Measurements from ENCODE around the gene TRIO.

TRIO gene

DNA sequence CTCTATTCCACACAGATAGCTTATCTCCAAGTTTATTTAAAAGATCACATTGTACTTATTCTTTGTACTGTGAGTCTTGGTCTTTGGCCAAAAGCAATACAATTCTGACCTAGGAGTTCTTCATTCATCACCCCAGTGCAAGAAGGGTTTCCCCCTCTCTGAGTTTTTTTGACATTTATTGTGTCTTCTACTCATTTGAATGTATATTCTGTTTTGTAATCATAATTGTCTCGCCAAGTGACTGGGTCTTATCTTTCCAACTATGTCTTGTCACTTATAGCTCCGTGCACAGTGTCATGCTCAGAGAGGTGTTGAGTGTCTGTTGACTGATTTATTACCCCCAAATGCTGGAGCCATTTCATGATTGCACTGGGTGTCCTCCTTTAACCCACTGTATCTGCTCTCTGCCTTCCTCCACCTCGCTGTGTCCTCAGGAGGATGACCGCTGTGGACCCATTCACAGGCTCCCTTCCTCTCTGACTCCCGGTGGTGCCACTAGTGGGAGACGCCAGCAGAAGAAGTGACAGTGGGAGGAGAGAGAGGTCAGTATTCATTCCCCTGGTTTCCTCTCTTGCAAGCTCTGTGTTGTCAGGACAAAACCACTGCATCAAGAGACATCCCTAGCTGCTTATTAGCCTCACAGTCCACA is 11.2 kb upstream of the TRIO start:
- no peak for DNase-seq
- Histone ChIP-seq H3K79me2 (ENCODE audit: control insufficient read depth, insufficient read depth, low read length) (no peaks in the 10 kb centered on the region), H2BK15ac (replicated peaks; ENCODE audit: low read depth) (no peak overlapping the region), H3K4me2 (ENCODE audit: low read length) (no peak overlapping the region), H4K8ac (ENCODE audit: low read depth, low read length) (no peak overlapping the region), H4K5ac (ENCODE audit: low read length) (no peak overlapping the region), H3K4me3 (ENCODE audit: low read length) (no peak overlapping the region), H3K9ac (ENCODE audit: low read length) (no peak overlapping the region), H3K4me1 (ENCODE audit: control insufficient read depth, low read depth, low read length) (peaks cover 4% of the 10 kb centered on the region), H3K18ac (ENCODE audit: low read length) (no peak overlapping the region), H3K4ac (ENCODE audit: low read depth, low read length) (no peak overlapping the region), H3K27ac (ENCODE audit: low read depth, low read length) (no peak overlapping the region), H3K27me3 (ENCODE audit: insufficient read depth, low read length, poor library complexity) (no peaks in the 10 kb centered on the region), H3K79me1 (ENCODE audit: low read length) (no peaks in the 10 kb centered on the region), H3K56ac (ENCODE audit: low read length) (no peak overlapping the region), H2BK5ac (ENCODE audit: low read length) (no peak overlapping the region), H2AK5ac (ENCODE audit: low read length) (no peak overlapping the region), H3K36me3 (ENCODE audit: control insufficient read depth, insufficient read depth, low read length) (no peaks in the 10 kb centered on the region), H3K23ac (ENCODE audit: low read length) (no peak overlapping the region), H2BK120ac (ENCODE audit: low read depth, low read length) (no peak overlapping the region)
- no CpG with 5 or more reads among the region's 6 CpGs for WGBS (ENCODE audit: extremely low coverage, insufficient coverage, low lambda C conversion rate)

DNA sequence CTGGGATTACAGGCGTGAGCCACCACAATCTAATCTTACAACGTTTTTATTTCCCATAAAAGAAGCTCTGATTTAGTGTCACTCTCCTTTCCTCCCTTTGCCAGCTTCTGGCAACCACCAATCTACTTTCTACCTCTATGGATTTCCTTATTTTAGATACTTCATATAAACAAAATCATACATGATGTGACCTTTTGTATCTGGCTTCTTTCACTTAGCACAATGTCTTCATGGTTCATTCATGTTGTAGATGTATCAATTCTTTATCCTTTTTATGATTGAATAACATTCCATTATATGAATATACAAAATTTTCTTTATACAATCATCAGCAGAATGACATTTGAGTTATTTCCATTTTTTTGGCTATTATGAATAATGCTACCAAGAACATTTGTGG is 9.7 kb upstream of the TRIO start:
- H2BK5ac ChIP-seq (ENCODE audit: low read length): no peak overlapping the region
- H2AK5ac ChIP-seq (ENCODE audit: low read length): no peak overlapping the region
- H4K8ac ChIP-seq (ENCODE audit: low read depth, low read length): no peak overlapping the region
- peaks cover 4% of the 10 kb centered on the region for H3K4me1 ChIP-seq (ENCODE audit: control insufficient read depth, low read depth, low read length)
- H3K4me2 ChIP-seq (ENCODE audit: low read length): no peak overlapping the region
- no peaks in the 10 kb centered on the region for H3K36me3 ChIP-seq (ENCODE audit: control insufficient read depth, insufficient read depth, low read length)
- H2BK120ac ChIP-seq (ENCODE audit: low read depth, low read length): no peak overlapping the region
- no peak overlapping the region for H3K18ac ChIP-seq (ENCODE audit: low read length)
- no peak overlapping the region for H3K23ac ChIP-seq (ENCODE audit: low read length)
- DNase-seq: no peak
- no peaks in the 10 kb centered on the region for H3K79me1 ChIP-seq (ENCODE audit: low read length)
- H3K56ac ChIP-seq (ENCODE audit: low read length): no peak overlapping the region
- no peak overlapping the region for H4K5ac ChIP-seq (ENCODE audit: low read length)
- no peak overlapping the region for H3K4ac ChIP-seq (ENCODE audit: low read depth, low read length)
- no peak overlapping the region for H3K4me3 ChIP-seq (ENCODE audit: low read length)
- H3K27me3 ChIP-seq (ENCODE audit: insufficient read depth, low read length, poor library complexity): no peaks in the 10 kb centered on the region
- H3K27ac ChIP-seq (ENCODE audit: low read depth, low read length): no peak overlapping the region
- H3K9ac ChIP-seq (ENCODE audit: low read length): no peak overlapping the region
- no peaks in the 10 kb centered on the region for H3K79me2 ChIP-seq (ENCODE audit: control insufficient read depth, insufficient read depth, low read length)
- no CpG with 5 or more reads among the region's 2 CpGs for WGBS (ENCODE audit: extremely low coverage, insufficient coverage, low lambda C conversion rate)
- H2BK15ac ChIP-seq (replicated peaks; ENCODE audit: low read depth): no peak overlapping the region

- no peak overlapping the region for H2AK5ac ChIP-seq (ENCODE audit: low read length)
- no peaks in the 10 kb centered on the region for H3K27me3 ChIP-seq (ENCODE audit: insufficient read depth, low read length, poor library complexity)
- no peak overlapping the region for H4K5ac ChIP-seq (ENCODE audit: low read length)
- no peaks in the 10 kb centered on the region for H3K4me1 ChIP-seq (ENCODE audit: control insufficient read depth, low read depth, low read length)
- H3K4me2 ChIP-seq (ENCODE audit: low read length): no peak overlapping the region
- H2BK120ac ChIP-seq (ENCODE audit: low read depth, low read length): no peak overlapping the region
- H3K4ac ChIP-seq (ENCODE audit: low read depth, low read length): no peak overlapping the region
- no peak overlapping the region for H3K56ac ChIP-seq (ENCODE audit: low read length)
- no peak overlapping the region for H3K4me3 ChIP-seq (ENCODE audit: low read length)
- no peak overlapping the region for H3K9ac ChIP-seq (ENCODE audit: low read length)
- no peaks in the 10 kb centered on the region for H3K36me3 ChIP-seq (ENCODE audit: control insufficient read depth, insufficient read depth, low read length)
- no peak overlapping the region for H4K8ac ChIP-seq (ENCODE audit: low read depth, low read length)
- no peaks in the 10 kb centered on the region for H3K79me2 ChIP-seq (ENCODE audit: control insufficient read depth, insufficient read depth, low read length)
- H3K23ac ChIP-seq (ENCODE audit: low read length): no peak overlapping the region
- WGBS (ENCODE audit: extremely low coverage, insufficient coverage, low lambda C conversion rate): no CpG with 5 or more reads among the region's 1 CpG
- no peak overlapping the region for H3K27ac ChIP-seq (ENCODE audit: low read depth, low read length)
- no peak overlapping the region for H2BK5ac ChIP-seq (ENCODE audit: low read length)
- H2BK15ac ChIP-seq (replicated peaks; ENCODE audit: low read depth): no peak overlapping the region
- no peak overlapping the region for H3K18ac ChIP-seq (ENCODE audit: low read length)
- H3K79me1 ChIP-seq (ENCODE audit: low read length): no peaks in the 10 kb centered on the region
- DNase-seq: no peak
Measured at GRCh38 chr5:14134083-14134482, 9.1 kb upstream of the TRIO start.

GRCh38 chr5:14134771-14135170 is 8.4 kb upstream of the TRIO start:
- Histone ChIP-seq H2BK15ac (replicated peaks; ENCODE audit: low read depth) (no peak overlapping the region), H3K36me3 (ENCODE audit: control insufficient read depth, insufficient read depth, low read length) (no peaks in the 10 kb centered on the region), H3K79me1 (ENCODE audit: low read length) (no peaks in the 10 kb centered on the region), H3K79me2 (ENCODE audit: control insufficient read depth, insufficient read depth, low read length) (no peaks in the 10 kb centered on the region), H3K4me2 (ENCODE audit: low read length) (no peak overlapping the region), H3K4ac (ENCODE audit: low read depth, low read length) (no peak overlapping the region), H4K5ac (ENCODE audit: low read length) (no peak overlapping the region), H2BK120ac (ENCODE audit: low read depth, low read length) (no peak overlapping the region), H3K18ac (ENCODE audit: low read length) (no peak overlapping the region), H3K4me1 (ENCODE audit: control insufficient read depth, low read depth, low read length) (no peaks in the 10 kb centered on the region), H3K27ac (ENCODE audit: low read depth, low read length) (no peak overlapping the region), H3K56ac (ENCODE audit: low read length) (no peak overlapping the region), H3K23ac (ENCODE audit: low read length) (no peak overlapping the region), H2BK5ac (ENCODE audit: low read length) (no peak overlapping the region), H3K9ac (ENCODE audit: low read length) (no peak overlapping the region), H4K8ac (ENCODE audit: low read depth, low read length) (no peak overlapping the region), H3K4me3 (ENCODE audit: low read length) (no peak overlapping the region), H3K27me3 (ENCODE audit: insufficient read depth, low read length, poor library complexity) (no peaks in the 10 kb centered on the region), H2AK5ac (ENCODE audit: low read length) (no peak overlapping the region)
- DNase-seq: no peak
- no CpG with 5 or more reads among the region's 2 CpGs for WGBS (ENCODE audit: extremely low coverage, insufficient coverage, low lambda C conversion rate)

DNA sequence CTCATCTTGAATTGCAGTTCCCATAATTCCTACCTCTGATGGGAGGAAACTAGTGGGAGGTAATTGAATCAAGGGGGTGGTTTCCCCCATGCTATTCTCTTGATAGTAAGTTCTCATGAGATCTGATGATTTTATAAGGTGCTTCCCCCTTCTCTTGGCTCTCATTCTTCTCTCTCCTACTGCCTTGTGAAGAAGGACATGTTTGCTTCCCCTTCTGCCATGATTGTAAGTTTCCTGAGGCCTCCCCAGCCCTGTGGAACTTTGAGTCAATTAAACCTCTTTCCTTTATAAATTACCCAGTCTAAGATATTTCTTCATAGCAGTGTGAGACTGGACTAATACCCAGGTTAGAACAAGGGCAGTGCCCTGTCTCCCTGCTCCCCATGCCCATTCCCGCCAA is 7.5 kb upstream of the TRIO start:
- WGBS (ENCODE audit: extremely low coverage, insufficient coverage, low lambda C conversion rate): no CpG with 5 or more reads among the region's 1 CpG

GRCh38 chr5:14136228-14136627 is 6.9 kb upstream of the TRIO start:
- no peaks in the 10 kb centered on the region for H3K4me1 ChIP-seq (ENCODE audit: control insufficient read depth, low read depth, low read length)
- DNase-seq: no peak
- no peak overlapping the region for H3K27ac ChIP-seq (ENCODE audit: low read depth, low read length)
- H3K27me3 ChIP-seq (ENCODE audit: insufficient read depth, low read length, poor library complexity): no peaks in the 10 kb centered on the region
- no peak overlapping the region for H3K18ac ChIP-seq (ENCODE audit: low read length)
- no peaks in the 10 kb centered on the region for H3K79me2 ChIP-seq (ENCODE audit: control insufficient read depth, insufficient read depth, low read length)
- H3K56ac ChIP-seq (ENCODE audit: low read length): no peak overlapping the region
- H3K4me2 ChIP-seq (ENCODE audit: low read length): no peak overlapping the region
- H2BK120ac ChIP-seq (ENCODE audit: low read depth, low read length): no peak overlapping the region
- no peak overlapping the region for H3K9ac ChIP-seq (ENCODE audit: low read length)
- no peak overlapping the region for H3K4me3 ChIP-seq (ENCODE audit: low read length)
- no peaks in the 10 kb centered on the region for H3K36me3 ChIP-seq (ENCODE audit: control insufficient read depth, insufficient read depth, low read length)
- no peak overlapping the region for H2BK15ac ChIP-seq (replicated peaks; ENCODE audit: low read depth)
- no peak overlapping the region for H3K4ac ChIP-seq (ENCODE audit: low read depth, low read length)
- H4K5ac ChIP-seq (ENCODE audit: low read length): no peak overlapping the region
- no peak overlapping the region for H3K23ac ChIP-seq (ENCODE audit: low read length)
- no peak overlapping the region for H4K8ac ChIP-seq (ENCODE audit: low read depth, low read length)
- H3K79me1 ChIP-seq (ENCODE audit: low read length): no peaks in the 10 kb centered on the region
- WGBS (ENCODE audit: extremely low coverage, insufficient coverage, low lambda C conversion rate): no CpG with 5 or more reads among the region's 2 CpGs
- no peak overlapping the region for H2AK5ac ChIP-seq (ENCODE audit: low read length)
- H2BK5ac ChIP-seq (ENCODE audit: low read length): no peak overlapping the region

More for the DNA sequence above, 7.5 kb upstream of the TRIO start:
- Histone ChIP-seq H3K4ac (ENCODE audit: low read depth, low read length) (no peak overlapping the region), H3K4me3 (ENCODE audit: low read length) (no peak overlapping the region), H3K36me3 (ENCODE audit: control insufficient read depth, insufficient read depth, low read length) (no peaks in the 10 kb centered on the region), H3K79me1 (ENCODE audit: low read length) (no peaks in the 10 kb centered on the region), H4K5ac (ENCODE audit: low read length) (no peak overlapping the region), H3K4me2 (ENCODE audit: low read length) (no peak overlapping the region), H2BK15ac (replicated peaks; ENCODE audit: low read depth) (no peak overlapping the region), H3K9ac (ENCODE audit: low read length) (no peak overlapping the region), H3K56ac (ENCODE audit: low read length) (no peak overlapping the region), H3K27me3 (ENCODE audit: insufficient read depth, low read length, poor library complexity) (no peaks in the 10 kb centered on the region), H2AK5ac (ENCODE audit: low read length) (no peak overlapping the region), H3K79me2 (ENCODE audit: control insufficient read depth, insufficient read depth, low read length) (no peaks in the 10 kb centered on the region), H2BK5ac (ENCODE audit: low read length) (no peak overlapping the region), H3K23ac (ENCODE audit: low read length) (no peak overlapping the region), H3K4me1 (ENCODE audit: control insufficient read depth, low read depth, low read length) (no peaks in the 10 kb centered on the region), H3K27ac (ENCODE audit: low read depth, low read length) (no peak overlapping the region), H2BK120ac (ENCODE audit: low read depth, low read length) (no peak overlapping the region), H3K18ac (ENCODE audit: low read length) (no peak overlapping the region), H4K8ac (ENCODE audit: low read depth, low read length) (no peak overlapping the region)
- DNase-seq: no peak
